H1 (cell line): ENCODE data around the gene ZNF473. TPM values are rescaled to one million over a fixed set of nuclear protein-coding genes. Genes with fewer than 3 reads are reported as not detected.

ENCODE experiments used
- BRCA1 ChIP-seq: IDR thresholded peaks from 2 replicates; pipeline ENCODE4 v1.6.1; 2012; ENCODE audit warnings: low read depth, low read length, improper control_type of control experiment
- KDM5A ChIP-seq: fragments of 200-600 bp; IDR thresholded peaks from 2 replicates; pipeline ENCODE4 v1.7.1; 2012; ENCODE audit warnings: mild to moderate bottlenecking, low read length, inconsistent platforms, mixed read lengths
- POLR2AphosphoS5 ChIP-seq: IDR thresholded peaks from 2 replicates; pipeline ENCODE4 v1.6.1; 2011; ENCODE audit warnings: low read depth, low read length
- SAP30 ChIP-seq: fragments of 300-600 bp; sonication (generic); IDR thresholded peaks from 2 replicates; pipeline ENCODE4 v1.7.1; 2012; ENCODE audit warnings: low read length, moderate library complexity, mild to moderate bottlenecking, inconsistent platforms; ENCODE audit not compliant: insufficient read depth, insufficient replicate concordance
- TEAD4 ChIP-seq: IDR thresholded peaks from 2 replicates; pipeline ENCODE4 v1.6.1; 2012; ENCODE audit warnings: low read depth, low read length, inconsistent platforms, mixed read lengths
- ZNF274 ChIP-seq: IDR thresholded peaks from 2 replicates; pipeline ENCODE4 v1.7.0; 2012; ENCODE audit warnings: low read length, borderline replicate concordance; ENCODE audit errors: extremely low read depth
- polyA plus RNA-seq, 7 experiments: library from polyadenylated mRNA; depleted of rRNA in 3 of 7; stranded (reverse) in 5 of 7; unstranded in 2 of 7; fragments of >200 nt in 5 of 7; fragments of 200-250 nt in 2 of 7; gene quantifications; 1 replicate in 5 of 7; 2 replicates in 1 of 7; 4 replicates in 1 of 7; pipeline versions ENCODE4 v1.2.1 to v1.2.3, GENCODE V29; 2011 to 2013; ENCODE audit warnings: missing spikeins in 2 of 7, mixed read lengths in 2 of 7
- total RNA-seq: library from RNA; stranded (reverse); fragmentation: NEBNext Ultra II Directional; extraction: Animal tissue kit (Norgen Biotek cat#: 25700); gene quantifications from 2 replicates; pipeline ENCODE4 v1.2.1, GENCODE V29; 2021

The ZNF473 gene
- total and polyA plus RNA-seq, 2 of the 8 experiments (the other 6 are each of a cell fraction or from before 2014, with no cell fraction given) = 5.2 to 11.7 TPM

DNA sequence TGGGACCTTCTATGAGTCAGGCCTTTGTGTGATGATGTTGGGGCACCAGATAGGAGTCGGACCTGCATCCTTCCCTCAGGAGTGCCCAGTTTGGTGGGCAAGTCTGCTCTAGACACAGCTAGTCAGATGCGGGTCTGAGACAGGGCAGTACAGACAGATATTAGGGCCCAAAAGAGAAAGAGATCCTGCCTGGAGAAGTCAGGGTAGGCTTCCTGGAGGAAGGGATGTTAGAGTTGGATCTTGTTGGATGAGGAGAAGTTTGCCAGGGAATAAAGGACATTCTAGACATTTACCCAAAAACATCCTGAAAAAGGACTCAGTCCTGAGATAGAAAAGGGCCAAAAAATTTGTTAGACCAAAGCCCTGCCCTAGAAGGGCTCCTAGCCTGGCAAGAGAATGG is 17.9 kb upstream of the ZNF473 start (continued):
- TF ChIP-seq TEAD4 = no peak
- no peak for TF ChIP-seq BRCA1
- TF ChIP-seq SAP30 = no peak
- no peak for TF ChIP-seq POLR2AphosphoS5
- no peak for TF ChIP-seq KDM5A
- no peak for TF ChIP-seq ZNF274
